ENCODE results near the gene THOC7. TPM values are rescaled to one million over a fixed set of nuclear protein-coding genes. Genes with fewer than 3 reads are reported as not detected.

Gene THOC7
- total RNA-seq, 1 experiment from 2014 or later: 53.0 TPM

Other genes with a start within 250 kb of the THOC7 start
- not detected in 3 replicates for gene SNTN, start 211.1 kb downstream of the THOC7 start, total RNA-seq (2021)
- gene C3orf49, start 44.5 kb downstream of the THOC7 start, total RNA-seq (2021): not detected in 3 replicates
- gene ATXN7, start 62 bp upstream of the THOC7 start, total RNA-seq (2021): 9.3 to 11.7 TPM (median 11.7 TPM) in 3 replicates
- gene SCAANT1, start 48.6 kb upstream of the THOC7 start, total RNA-seq (2021): 1.3 TPM in 1 of 3 replicates, not detected in the others
- gene PSMD6, start 159.7 kb upstream of the THOC7 start, total RNA-seq (2021): 89.8 to 105 TPM (median 92.0 TPM) in 3 replicates